Measurements from ENCODE around the gene CCDC142. TPM values are rescaled to one million over a fixed set of nuclear protein-coding genes. Genes with fewer than 3 reads are reported as not detected.

CCDC142 gene
- total and polyA plus RNA-seq, 9 of the 15 experiments (the other 6 are each of a cell fraction or from before 2014, with no cell fraction given): 0.55 to 11.7 (median 7.2) TPM

DNA sequence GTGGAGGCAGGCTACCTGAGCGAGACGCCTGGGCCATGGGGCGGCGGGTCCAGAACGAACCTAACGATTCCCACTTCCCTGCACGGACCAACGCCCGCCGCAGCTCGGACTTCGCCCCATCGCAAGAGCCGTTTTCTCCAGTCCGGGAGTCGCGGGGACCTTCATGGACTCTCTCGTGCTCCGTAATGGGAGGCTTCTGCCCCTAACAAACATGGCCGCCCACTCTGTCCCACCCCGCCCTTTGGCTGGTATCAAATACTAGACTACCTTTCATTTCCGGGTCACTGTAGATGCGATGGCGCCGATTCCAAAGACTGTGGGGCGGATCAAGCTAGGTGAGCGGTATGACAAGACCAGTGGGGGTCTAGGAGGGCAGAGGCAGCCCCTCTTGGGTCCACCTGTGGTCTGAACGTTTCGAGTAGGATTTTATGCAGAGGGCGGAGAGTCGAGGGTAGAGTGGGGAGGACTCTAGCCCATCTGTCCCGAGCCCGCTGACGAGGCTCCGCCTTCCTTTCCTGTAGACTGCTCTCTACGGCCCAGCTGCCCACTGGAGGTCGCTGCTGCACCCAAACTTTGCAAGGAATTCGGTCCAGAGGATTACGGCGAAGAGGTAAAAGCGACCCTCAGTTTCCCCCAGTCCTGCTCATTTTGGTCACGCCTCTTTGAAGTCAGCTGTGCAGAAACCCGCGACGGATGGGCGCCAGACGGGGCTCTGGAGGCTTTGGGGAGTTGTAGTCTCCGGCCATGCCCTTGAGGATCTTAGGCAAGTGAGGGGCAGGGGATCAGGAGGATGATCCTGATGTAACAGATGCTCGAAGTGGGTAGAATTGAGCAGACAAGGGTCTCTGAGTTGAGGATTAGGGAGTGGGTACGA lies at the start of gene CCDC142, which contains the start of gene TTC31 (continued):
- TF ChIP-seq, protein P1, sequence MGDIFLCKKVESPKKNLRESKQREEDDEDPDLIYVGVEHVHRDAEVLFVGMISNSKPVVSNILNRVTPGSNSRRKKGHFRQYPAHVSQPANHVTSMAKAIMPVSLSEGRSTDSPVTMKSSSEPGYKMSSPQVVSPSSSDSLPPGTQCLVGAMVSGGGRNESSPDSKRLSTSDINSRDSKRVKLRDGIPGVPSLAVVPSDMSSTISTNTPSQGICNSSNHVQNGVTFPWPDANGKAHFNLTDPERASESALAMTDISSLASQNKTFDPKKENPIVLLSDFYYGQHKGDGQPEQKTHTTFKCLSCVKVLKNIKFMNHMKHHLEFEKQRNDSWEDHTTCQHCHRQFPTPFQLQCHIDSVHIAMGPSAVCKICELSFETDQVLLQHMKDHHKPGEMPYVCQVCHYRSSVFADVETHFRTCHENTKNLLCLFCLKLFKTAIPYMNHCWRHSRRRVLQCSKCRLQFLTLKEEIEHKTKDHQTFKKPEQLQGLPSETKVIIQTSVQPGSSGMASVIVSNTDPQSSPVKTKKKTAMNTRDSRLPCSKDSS (IDR thresholded peaks at IDR 0.05; ENCODE audit: low read depth, partially characterized antibody): no peak
- TF ChIP-seq POLR2AphosphoS5 (IDR thresholded peaks at IDR 0.05; ENCODE audit: control insufficient read depth, insufficient read depth, low read depth, low read length): peak; percentile 81
- no peak for TF ChIP-seq MAFK (IDR thresholded peaks at IDR 0.05; ENCODE audit: low read length)
- peak; percentile 7 to 64; a peak in 1 of 4 replicates for TF ChIP-seq TBL1XR1 (IDR thresholded peaks at IDR 0.05; ENCODE audit: low read length in 2 of 2)
- no peak for TF ChIP-seq FOXP4 (CRISPR knock-in tag; IDR thresholded peaks at IDR 0.05; ENCODE audit: borderline replicate concordance)
- TF ChIP-seq E2F3 (CRISPR knock-in tag; IDR thresholded peaks at IDR 0.05): no peak
- TF ChIP-seq ZNF586 (CRISPR knock-in tag; conservative IDR thresholded peaks at IDR 0.05): no peak
- no peak; the same call in 1 of the 2 replicates for TF ChIP-seq NFIC (IDR thresholded peaks at IDR 0.05)
- no peak for TF ChIP-seq ZNF133 (CRISPR knock-in tag; IDR thresholded peaks at IDR 0.05)
- peak; percentile 79 to 88 for TF ChIP-seq MAZ (CRISPR knock-in tag; conservative IDR thresholded peaks at IDR 0.05 in 1 of 2, IDR thresholded peaks at IDR 0.05 in 1 of 2)
- no peak for TF ChIP-seq ZNF197 (CRISPR knock-in tag; IDR thresholded peaks at IDR 0.05; ENCODE audit: low read depth)
- no peak for TF ChIP-seq HNRNPUL1 (IDR thresholded peaks at IDR 0.05; ENCODE audit: low read length)
- TF ChIP-seq, protein P2, sequence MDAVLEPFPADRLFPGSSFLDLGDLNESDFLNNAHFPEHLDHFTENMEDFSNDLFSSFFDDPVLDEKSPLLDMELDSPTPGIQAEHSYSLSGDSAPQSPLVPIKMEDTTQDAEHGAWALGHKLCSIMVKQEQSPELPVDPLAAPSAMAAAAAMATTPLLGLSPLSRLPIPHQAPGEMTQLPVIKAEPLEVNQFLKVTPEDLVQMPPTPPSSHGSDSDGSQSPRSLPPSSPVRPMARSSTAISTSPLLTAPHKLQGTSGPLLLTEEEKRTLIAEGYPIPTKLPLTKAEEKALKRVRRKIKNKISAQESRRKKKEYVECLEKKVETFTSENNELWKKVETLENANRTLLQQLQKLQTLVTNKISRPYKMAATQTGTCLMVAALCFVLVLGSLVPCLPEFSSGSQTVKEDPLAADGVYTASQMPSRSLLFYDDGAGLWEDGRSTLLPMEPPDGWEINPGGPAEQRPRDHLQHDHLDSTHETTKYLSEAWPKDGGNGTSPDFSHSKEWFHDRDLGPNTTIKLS (IDR thresholded peaks at IDR 0.05; ENCODE audit: borderline replicate concordance, low read depth): peak; percentile 63
- TF ChIP-seq, protein P3, sequence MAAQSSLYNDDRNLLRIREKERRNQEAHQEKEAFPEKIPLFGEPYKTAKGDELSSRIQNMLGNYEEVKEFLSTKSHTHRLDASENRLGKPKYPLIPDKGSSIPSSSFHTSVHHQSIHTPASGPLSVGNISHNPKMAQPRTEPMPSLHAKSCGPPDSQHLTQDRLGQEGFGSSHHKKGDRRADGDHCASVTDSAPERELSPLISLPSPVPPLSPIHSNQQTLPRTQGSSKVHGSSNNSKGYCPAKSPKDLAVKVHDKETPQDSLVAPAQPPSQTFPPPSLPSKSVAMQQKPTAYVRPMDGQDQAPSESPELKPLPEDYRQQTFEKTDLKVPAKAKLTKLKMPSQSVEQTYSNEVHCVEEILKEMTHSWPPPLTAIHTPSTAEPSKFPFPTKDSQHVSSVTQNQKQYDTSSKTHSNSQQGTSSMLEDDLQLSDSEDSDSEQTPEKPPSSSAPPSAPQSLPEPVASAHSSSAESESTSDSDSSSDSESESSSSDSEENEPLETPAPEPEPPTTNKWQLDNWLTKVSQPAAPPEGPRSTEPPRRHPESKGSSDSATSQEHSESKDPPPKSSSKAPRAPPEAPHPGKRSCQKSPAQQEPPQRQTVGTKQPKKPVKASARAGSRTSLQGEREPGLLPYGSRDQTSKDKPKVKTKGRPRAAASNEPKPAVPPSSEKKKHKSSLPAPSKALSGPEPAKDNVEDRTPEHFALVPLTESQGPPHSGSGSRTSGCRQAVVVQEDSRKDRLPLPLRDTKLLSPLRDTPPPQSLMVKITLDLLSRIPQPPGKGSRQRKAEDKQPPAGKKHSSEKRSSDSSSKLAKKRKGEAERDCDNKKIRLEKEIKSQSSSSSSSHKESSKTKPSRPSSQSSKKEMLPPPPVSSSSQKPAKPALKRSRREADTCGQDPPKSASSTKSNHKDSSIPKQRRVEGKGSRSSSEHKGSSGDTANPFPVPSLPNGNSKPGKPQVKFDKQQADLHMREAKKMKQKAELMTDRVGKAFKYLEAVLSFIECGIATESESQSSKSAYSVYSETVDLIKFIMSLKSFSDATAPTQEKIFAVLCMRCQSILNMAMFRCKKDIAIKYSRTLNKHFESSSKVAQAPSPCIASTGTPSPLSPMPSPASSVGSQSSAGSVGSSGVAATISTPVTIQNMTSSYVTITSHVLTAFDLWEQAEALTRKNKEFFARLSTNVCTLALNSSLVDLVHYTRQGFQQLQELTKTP (IDR thresholded peaks at IDR 0.05; ENCODE audit: low read depth in 1 of 2, partially characterized antibody in 2 of 2): peak; percentile 59 to 82
- TF ChIP-seq ZNF253 (CRISPR knock-in tag; conservative IDR thresholded peaks at IDR 0.05): no peak
- 0 out of 2 replicates have a peak, but pooled peaks have one; percentile 44 for TF ChIP-seq TARDBP (IDR thresholded peaks at IDR 0.05)
- no peak for TF ChIP-seq NR3C1 (CRISPR knock-in tag; IDR thresholded peaks at IDR 0.05)
- peak; percentile 77; the same call in 1 of the 2 replicates for TF ChIP-seq DNMT1 (IDR thresholded peaks at IDR 0.05)

Data from K562 (cell line).